Kidney (tissue), 14 donors: Measurements from ENCODE around the gene NLGN3. TPM values are rescaled to one million over a fixed set of nuclear protein-coding genes. Genes with fewer than 3 reads are reported as not detected.

Experiments
- DNase-seq, 5 donors: peaks; one replicate each; pipeline ENCODE4 v3.0.0-alpha.2; 2013 to 2020
- FAIRE-seq: peaks from 2 replicates; lab custom pipeline; 2012; peaks lifted over from hg19 to GRCh38; lab: Jason Lieb, UNC
- H3K27ac ChIP-seq, 2 donors: one replicate each; pipeline ENCODE4 v1.7.0; 2013; ENCODE audit warnings: low read depth in 2 of 2, low read length in 2 of 2, inconsistent platforms in 1 of 2
- H3K27me3 ChIP-seq: one replicate; pipeline ENCODE4 v1.7.1; 2013; ENCODE audit warnings: low read length, inconsistent platforms; ENCODE audit not compliant: control insufficient read depth, insufficient read depth
- H3K36me3 ChIP-seq, 3 donors: one replicate each; pipeline versions ENCODE4 v1.7.0 to v1.7.1; 2013; ENCODE audit warnings: low read length in 3 of 3, control low read depth in 1 of 3, inconsistent platforms in 1 of 3; ENCODE audit not compliant: insufficient read depth in 3 of 3, control insufficient read depth in 2 of 3
- H3K4me1 ChIP-seq, 3 donors: one replicate each; pipeline versions ENCODE4 v1.7.0 to v1.7.1; 2013; ENCODE audit warnings: low read length in 3 of 3, inconsistent platforms in 1 of 3, low read depth in 1 of 3; ENCODE audit not compliant: control insufficient read depth in 2 of 3, insufficient read depth in 2 of 3
- H3K4me3 ChIP-seq, 3 donors: one replicate each; pipeline versions ENCODE4 v1.7.0 to v1.8.1; 2013; ENCODE audit warnings: low read length in 3 of 3, control low read depth in 1 of 3, inconsistent platforms in 1 of 3
- H3K9ac ChIP-seq, 3 donors: one replicate each; pipeline versions ENCODE4 v1.7.0 to v1.7.1; 2013; ENCODE audit warnings: low read length in 3 of 3, control low read depth in 1 of 3, inconsistent platforms in 1 of 3
- H3K9me3 ChIP-seq, 3 donors: one replicate each; pipeline versions ENCODE4 v1.7.0 to v1.7.1; 2013; ENCODE audit warnings: low read length in 3 of 3, control low read depth in 1 of 3, inconsistent platforms in 1 of 3; ENCODE audit not compliant: control insufficient read depth in 2 of 3, insufficient read depth in 1 of 3
- intact Hi-C: fragments of 100-400 bp; cut with DNase I; formaldehyde crosslinking; loops from one replicate; pipeline ENCODE4 v1.11.1; 2022
- polyA plus RNA-seq: library from polyadenylated mRNA; stranded (reverse); fragments of 350-450 nt; fragmentation: Illumina TruSeq; extraction: RNeasy Lipid Tissue Mini Kit (QIAGEN cat#74804); gene quantifications from one replicate; pipeline ENCODE4 v1.2.3, GENCODE V29; 2014; ENCODE audit warnings: low read depth, low replicate concordance; ENCODE audit not compliant: insufficient read depth
- total RNA-seq: library from RNA; stranded (reverse); fragmentation: NEBNext Ultra II Directional; extraction: Animal tissue kit (Norgen Biotek cat#: 25700); gene quantifications from one replicate; pipeline ENCODE4 v1.2.1, GENCODE V29; 2021
- TF ChIP-seq, protein P1 (sequence below): IDR thresholded peaks from 3 replicates; pipeline ENCODE4 v1.5.1; 2012; ENCODE audit warnings: mild to moderate bottlenecking, moderate library complexity, borderline replicate concordance; ENCODE audit not compliant: insufficient read depth; ENCODE audit errors: extremely low read depth
- donor health status: control.
- donor health status: control.
- donor health status: control.
- donor health status: control.
- donor health status: control.
- donor health status: DM: yes; HTN: yes; CAD: no.
- donor health status: Normal renal cell carcinoma (clear cell type).

NLGN3 gene
- total and polyA plus RNA-seq, 2 donors from 2014 or later: 0.82 to 0.97 TPM

GRCh38 chrX:71140440-71140839 lies 4.2 kb upstream of the NLGN3 start:
- intact Hi-C loops: no loop called here

DNA sequence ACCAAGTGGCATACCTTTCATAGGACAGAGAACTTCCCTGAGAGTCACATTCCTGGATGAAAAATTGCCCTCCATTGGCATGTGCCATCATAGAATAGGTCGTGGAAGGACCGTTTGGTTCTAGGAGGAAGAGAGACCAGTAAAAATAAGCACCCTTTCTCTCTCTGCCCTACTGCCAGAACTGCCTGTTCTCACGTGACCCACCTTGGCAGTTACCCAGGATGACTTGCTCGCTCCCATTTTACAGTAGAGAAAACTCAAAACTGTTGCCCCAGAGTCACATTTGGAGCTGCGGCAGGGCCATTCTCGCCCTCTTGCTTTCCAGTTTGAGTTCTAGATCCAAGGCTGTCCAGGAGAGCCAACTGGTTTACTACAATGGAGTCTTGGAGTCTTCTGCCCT lies 1.1 kb upstream of the NLGN3 start:
- Histone ChIP-seq H3K4me3 (no peak overlapping the region), H3K4me1 (peaks cover 0 to 6% (median 0%) of the 10 kb centered on the region in 3 donors), H3K27me3 (no peaks in the 10 kb centered on the region), H3K9ac (no peak overlapping the region), H3K9me3 (no peaks in the 10 kb centered on the region), H3K36me3 (peaks cover 0 to 7% (median 2%) of the 10 kb centered on the region in 3 donors), H3K27ac (no peak overlapping the region)
- TF ChIP-seq, protein P1, sequence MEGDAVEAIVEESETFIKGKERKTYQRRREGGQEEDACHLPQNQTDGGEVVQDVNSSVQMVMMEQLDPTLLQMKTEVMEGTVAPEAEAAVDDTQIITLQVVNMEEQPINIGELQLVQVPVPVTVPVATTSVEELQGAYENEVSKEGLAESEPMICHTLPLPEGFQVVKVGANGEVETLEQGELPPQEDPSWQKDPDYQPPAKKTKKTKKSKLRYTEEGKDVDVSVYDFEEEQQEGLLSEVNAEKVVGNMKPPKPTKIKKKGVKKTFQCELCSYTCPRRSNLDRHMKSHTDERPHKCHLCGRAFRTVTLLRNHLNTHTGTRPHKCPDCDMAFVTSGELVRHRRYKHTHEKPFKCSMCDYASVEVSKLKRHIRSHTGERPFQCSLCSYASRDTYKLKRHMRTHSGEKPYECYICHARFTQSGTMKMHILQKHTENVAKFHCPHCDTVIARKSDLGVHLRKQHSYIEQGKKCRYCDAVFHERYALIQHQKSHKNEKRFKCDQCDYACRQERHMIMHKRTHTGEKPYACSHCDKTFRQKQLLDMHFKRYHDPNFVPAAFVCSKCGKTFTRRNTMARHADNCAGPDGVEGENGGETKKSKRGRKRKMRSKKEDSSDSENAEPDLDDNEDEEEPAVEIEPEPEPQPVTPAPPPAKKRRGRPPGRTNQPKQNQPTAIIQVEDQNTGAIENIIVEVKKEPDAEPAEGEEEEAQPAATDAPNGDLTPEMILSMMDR: no peak
- no peak for DNase-seq
- intact Hi-C loops: no loop called here
- no peak for FAIRE-seq

More at GRCh38 chrX:71140440-71140839, 4.2 kb upstream of the NLGN3 start:
- H3K27ac ChIP-seq: no peak overlapping the region
- peaks cover 0 to 7% (median 6%) of the 10 kb centered on the region in 3 donors for H3K36me3 ChIP-seq
- H3K9ac ChIP-seq: no peak overlapping the region
- no peaks in the 10 kb centered on the region for H3K27me3 ChIP-seq
- DNase-seq: no peak
- no peak overlapping the region for H3K4me3 ChIP-seq
- H3K4me1 ChIP-seq: peaks cover 0 to 1% (median 0%) of the 10 kb centered on the region in 3 donors
- TF ChIP-seq, protein P1: no peak
- FAIRE-seq: no peak
- no peaks in the 10 kb centered on the region for H3K9me3 ChIP-seq

GRCh38 chrX:71147496-71148277 lies 3.0 kb downstream of the NLGN3 start:
- peaks cover 0 to 6% (median 0%) of the 10 kb centered on the region in 3 donors for H3K4me1 ChIP-seq
- no peak overlapping the region for H3K27ac ChIP-seq
- intact Hi-C loops: no loop called here
- H3K4me3 ChIP-seq: no peak overlapping the region
- H3K9me3 ChIP-seq: no peaks in the 10 kb centered on the region
- no peaks in the 10 kb centered on the region for H3K27me3 ChIP-seq
- DNase-seq (no peak), FAIRE-seq (no peak)
- no peak overlapping the region for H3K9ac ChIP-seq
- TF ChIP-seq, protein P1: no peak
- H3K36me3 ChIP-seq: no peaks in the 10 kb centered on the region
